HG02885 (cell line): Measurements from ENCODE around the gene ATP6V1G1.

Source experiments
- ATAC-seq: cut with Tn5 transposase; IDR thresholded peaks from one replicate; pipeline ENCODE4 v1.9.1; 2021; ENCODE audit warnings: mild to moderate bottlenecking; ENCODE audit not compliant: unreplicated experiment, poor library complexity

The ATP6V1G1 gene

DNA sequence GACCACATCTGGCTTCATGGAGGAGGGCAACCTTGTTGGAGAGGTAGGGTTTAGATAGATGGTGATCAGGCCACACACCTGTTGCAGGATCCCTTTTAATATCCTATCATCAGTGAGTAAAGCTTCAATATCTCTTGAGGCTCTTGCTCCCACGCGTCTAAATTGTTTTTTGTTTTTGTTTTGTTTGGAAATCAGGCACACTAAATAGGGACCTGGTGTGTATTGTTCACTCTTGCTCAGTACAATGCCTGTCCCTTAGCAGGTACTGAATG lies 20.9 kb downstream of the ATP6V1G1 start:
- ATAC-seq: no peak

DNA sequence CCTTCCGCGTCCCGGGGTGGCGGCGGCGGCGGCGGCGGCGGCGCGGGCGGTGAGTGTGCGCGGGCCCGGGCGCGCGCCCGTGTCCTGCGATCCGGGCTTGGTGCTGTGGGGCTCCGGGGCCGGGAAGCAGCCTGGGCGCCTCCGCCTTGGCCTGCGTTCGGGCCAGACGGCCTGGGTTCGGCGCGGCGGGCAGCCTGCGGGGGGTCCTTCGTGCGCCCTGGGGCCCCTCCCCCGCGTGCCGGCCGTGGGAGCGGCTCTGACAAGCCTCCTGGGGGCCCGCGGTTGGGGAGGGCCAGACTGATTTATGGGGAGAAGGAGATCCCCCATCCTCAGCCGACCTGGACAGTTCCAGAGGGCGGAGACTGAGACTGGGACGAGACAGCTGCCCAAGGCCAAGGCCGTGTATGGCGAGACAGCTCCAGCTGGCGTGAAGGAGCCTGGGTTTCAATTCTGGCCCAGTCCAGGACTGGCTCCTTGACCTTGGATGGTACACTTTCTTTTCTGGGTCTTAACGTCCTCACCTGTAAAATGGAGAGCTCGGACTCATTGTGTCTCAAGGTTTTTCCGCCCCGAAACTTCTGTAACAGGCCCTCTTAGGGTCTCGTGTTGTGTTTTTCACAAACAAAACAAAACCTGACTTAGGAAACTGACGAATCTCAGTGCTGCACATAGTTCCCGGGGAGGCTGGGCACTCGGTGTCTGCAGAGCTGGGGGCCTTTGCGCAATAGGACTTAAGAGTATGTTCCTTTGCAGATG lies 24.1 kb downstream of the ATP6V1G1 start:
- peak; percentile 42 for ATAC-seq

DNA sequence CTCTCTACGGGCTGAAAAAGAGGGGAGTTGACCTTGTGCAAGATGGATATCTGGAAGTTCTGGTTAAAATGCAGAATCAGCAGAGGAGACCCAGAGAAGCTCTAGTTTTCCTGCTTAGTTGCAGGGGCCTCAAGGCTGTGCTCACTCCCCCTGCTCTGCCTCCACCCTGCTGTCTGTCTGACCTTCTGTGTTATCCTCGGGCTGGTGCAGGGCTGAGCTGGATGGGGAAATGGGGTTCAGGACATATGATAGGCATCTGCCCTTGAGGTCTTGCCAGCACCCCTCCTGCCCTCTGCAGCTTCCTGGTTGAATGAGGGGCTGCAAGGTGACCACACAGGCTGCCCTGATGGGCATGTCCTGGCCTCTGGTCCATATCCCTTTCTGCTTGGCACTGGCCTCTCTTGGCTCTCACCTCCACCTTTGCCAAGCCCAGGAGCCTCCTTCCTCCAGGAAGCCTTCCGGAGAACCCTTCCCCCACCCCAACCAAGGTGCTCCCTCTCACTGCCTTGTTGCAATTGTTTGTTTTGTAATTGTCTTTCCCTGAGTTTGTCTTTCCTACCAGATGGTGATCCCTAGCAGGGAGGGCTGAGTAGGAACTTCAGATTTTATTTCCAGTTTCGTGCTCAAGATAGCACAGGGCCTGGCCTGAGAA lies 24.8 kb downstream of the ATP6V1G1 start:
- no peak for ATAC-seq

DNA sequence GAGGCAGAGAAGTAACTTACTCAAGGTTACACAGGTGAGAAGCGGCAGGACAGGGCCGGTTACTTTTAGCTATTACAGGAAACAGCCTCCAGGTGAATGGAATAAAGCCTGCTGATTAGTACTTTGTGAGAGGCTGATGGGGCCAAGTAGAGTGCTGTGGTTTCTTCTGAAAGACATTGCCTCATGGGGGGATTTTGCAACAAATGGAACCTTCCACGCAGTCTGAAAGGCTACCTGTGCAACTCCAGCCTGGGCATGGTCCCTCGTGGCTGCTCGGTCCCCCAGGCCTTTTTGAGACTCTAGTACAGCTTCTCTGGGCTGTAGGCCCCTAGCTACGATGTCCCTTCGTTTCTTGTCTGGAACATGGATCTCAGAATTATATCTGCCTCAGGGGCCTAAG lies 25.5 kb downstream of the ATP6V1G1 start:
- ATAC-seq: no peak

DNA sequence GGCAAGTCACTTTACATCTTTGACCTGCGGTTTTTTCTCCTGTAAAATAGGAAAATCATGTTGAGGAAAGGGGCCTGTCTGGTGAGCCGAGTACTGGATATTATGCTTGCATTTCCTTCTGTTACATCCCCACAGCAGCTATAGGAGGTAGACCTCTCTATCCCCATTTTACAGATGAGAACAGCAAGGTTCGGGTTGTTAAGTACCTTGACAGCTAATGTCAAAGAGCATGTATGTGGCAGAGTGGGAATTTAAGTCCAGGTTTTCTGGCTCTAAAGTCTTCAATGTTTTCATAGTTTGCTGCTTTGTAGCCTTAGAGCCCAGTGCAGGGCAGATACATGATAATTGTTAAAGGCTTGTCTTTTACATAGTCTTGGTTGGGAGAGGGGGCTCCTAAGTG lies 26.4 kb downstream of the ATP6V1G1 start:
- ATAC-seq: no peak

DNA sequence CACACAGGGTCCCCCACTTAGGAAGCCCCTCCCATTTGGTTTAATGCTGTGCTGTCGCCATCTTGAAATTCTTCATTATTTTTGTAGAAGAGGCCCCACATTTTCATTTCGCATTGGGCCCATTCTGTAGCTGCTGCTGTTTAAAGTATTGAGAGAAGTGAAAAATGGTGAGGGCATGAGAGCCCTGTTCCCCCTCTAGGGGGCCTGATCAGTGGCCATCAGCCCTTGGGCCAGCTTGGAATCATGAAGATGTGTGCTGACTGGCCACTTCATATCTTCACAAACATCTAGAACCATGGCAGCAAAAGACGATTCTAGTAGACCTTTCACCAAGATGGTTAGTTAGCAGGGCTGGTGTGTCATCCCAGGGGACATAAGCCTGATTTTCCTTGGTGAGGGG lies 26.8 kb downstream of the ATP6V1G1 start:
- no peak for ATAC-seq

DNA sequence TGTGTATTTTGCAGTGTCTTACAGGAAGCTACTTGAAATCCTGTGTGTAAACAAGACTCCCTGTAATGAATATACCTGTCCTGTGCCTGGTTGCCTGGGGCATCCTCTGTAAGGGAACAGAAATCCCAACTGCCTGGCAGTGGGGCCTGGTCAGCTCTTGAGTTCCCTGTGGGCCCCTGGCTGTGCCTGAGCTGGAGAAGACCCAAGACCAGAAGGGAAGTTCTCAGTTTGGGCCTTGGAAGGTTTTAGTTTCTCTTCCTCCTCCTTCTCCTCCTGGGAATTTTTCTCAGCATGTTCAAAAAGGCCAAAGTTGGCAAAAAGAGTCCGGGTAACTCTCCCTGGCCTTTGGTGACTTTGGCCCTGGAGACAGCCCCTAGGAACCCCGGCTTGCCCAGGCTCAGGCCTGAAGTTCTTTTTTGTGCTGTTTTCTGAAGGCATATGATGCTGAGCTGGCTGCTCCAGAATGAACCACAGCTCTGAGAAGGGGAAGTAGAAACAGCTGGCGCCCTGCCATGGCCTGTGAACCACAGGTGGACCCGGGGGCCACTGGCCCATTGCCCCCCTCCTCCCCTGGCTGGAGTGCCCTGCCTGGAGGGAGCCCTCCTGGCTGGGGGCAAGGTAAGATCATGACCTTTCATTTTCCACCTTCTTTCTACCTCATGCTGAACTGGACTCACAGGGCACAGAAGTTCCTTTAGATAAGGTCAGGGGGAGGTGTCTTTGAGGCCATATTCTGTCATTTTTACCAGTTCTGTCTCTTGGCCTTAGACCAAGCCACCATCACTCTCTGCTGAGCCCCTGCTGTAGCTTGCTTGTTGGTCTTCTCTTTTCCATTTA lies 29.3 kb downstream of the ATP6V1G1 start:
- ATAC-seq: peak; percentile 72

DNA sequence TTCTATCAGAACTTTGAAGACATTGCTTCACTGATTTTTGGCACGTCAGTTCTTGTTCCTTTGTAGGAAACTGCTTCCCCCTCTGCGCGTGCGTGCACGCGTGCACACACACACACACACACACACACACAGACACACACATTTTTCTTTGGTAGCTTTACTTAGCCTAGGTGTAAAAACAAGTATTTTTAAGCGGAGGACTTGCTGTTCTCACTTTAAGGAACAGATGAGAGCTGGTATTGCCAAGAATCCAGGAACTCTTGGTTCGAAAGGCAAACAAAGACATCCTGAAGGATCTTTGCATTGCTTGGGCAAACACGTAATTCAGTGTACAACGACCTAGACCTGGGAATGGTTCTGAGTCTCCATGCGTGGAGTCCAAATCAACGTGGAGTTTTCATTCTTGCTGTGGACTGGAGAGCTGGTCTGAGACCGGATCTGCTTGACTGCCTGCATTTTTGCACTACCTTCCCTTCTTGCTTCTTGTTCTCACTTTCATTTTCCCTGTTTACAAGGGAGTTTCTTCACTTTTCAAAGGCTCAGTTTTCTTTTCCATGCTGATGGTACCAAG lies 31.7 kb downstream of the ATP6V1G1 start:
- ATAC-seq: no peak

DNA sequence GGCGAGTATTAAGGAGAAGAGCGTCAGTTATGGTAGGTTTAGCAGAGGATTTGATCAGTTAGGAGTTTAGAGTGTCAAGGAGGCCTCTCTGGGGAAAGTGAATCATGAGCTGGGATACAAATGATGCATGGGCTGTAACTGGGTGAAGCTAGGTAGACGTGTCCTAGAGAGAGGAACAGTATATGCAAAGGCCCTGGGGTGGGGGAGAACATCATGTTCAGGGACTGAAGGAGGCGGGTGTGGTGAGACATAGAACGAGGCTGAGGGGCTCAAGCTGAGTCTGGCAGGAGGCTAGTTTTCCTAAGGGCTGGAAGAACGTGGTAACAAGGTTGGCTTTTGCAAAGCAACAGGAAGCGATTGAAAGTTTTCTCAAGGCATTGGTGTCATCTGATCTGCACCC lies 34.0 kb downstream of the ATP6V1G1 start:
- ATAC-seq: no peak

DNA sequence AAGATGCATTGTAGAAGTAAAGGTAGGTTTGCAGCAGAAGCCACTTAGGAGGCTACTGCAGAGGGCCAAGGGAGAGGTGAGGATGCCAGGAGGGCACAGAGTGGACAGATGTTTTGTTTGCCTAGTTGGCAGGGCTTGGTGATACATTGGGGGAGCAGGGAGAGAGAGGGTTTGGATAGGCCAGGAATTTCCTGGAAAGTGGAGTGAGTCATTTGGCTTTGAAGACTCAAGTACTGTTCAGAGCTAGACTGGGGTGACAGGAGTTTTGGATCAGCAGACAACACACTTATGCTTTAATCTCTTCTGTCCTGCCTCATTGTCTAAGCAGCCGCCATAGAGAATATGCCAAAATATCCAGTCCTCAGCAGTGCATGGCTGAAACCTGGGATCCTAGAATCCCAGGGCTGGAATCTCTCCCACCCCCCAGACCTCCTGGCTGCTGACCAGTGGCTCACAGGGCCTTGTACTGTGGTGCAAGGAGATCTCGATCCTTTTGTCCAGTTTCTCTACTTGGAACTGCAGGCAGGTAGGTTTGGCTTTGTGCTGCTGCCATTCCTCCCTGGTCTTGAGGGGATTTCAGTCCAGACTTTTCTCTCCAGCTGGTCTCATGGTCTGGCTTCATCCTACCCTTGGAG lies 34.5 kb downstream of the ATP6V1G1 start:
- ATAC-seq: no peak

DNA sequence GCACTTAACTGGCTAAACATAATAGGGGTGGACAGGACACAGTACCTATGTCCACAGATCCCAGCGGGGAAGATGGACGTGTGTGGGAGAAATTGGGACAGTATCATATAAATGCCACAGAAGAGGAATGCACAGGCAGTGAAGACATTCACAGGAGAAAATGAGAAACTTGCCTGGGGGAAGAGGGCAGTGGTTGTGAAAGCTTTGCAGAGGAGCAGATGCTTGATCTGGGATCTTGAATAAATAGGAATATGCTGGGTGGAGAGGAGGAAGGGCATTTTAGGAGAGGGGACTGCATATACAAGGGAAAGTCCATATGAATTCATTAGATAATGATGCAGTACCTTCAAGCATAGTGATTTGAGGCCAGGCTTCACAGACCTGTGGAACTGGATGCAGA lies 37.1 kb downstream of the ATP6V1G1 start:
- no peak for ATAC-seq

DNA sequence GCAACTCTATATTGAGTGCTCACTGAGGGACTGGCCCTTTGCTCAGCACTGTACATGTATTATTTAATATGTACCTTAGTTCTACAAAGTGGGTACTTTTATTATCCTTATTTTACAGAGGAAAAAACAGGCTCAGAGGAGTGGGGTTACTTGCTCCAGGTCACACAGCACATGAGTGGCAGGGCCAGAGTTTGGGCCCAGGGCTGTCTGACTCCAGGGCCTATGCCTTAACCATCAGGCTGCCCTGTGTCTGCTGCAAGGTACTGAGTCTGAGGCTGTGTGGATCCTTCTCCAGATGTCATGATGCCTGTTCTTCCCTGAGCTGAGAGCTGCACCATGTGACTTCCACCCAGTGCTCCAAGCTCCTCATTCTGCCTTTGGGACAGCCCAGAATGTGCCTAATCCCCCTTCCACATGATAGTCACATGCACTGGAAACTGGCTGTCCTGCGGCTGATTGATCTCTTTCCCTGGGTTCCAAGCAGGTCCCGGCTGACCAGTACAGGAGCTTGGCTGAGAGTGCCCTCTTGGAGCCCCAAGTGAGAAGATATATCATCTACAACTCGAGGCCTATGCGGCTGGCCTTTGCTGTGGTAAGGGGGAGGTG lies 38.9 kb downstream of the ATP6V1G1 start:
- no peak for ATAC-seq

DNA sequence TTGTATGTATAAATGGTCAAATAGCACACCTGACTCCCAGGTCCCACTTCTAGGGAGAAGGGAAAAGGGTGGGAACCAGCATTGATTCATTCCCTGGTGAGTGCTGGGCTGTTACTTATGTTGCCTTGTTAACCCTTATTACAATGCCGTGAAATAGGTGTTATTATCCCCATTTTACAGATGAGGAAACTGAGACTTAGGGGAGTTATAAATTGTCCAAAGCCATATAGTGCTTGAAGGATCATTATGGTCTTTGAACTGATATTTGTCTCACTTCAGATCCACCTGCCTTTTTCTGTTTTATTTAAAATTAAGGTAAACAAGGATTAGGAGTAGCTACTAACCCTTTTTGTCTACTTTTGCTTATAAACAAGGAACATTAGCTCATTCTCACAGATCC lies 40.0 kb downstream of the ATP6V1G1 start:
- no peak for ATAC-seq

DNA sequence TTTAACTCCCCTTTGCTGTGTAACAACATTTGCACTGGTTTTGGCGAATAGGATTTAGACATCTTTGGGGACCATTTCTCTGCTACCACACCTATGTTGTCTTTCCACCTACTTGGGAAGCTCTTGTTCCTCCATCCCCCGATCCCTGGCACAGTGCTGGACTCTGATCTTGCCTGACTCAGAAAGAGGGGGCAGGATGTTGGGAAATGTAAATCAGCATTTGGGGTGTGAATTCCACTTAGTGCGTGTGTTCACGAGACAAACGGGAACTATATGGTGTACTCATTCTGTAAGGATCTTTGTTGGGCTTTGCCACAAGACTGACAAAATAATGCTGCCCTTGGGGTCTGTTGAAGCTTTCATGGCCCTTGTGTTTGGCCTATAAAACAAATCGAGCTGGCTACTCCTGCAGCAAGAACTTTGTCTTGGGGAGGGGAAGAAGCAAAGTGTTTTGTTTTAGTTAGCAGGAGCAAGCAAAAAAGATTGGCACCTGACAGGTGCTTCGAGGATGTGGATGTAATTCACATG lies 42.1 kb downstream of the ATP6V1G1 start:
- ATAC-seq: no peak

DNA sequence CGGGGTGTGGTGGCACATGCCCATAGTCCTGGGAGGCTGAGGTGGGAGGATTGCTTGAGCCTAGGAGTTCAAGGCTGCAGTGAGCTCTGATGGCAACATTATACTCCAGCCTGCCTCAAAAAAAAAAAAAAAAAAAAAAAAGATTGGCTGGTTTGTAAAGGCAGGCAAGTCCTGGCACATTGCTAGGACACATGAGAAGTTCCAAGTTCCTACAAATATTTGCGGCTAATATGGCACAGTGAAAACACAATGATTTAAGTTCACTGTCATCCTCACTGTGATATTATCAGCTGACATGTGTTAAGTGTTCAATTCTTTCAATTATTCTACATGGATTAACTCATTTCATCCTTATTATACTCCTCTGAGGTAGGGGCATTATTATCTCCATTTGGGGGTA lies 43.6 kb downstream of the ATP6V1G1 start:
- no peak for ATAC-seq

DNA sequence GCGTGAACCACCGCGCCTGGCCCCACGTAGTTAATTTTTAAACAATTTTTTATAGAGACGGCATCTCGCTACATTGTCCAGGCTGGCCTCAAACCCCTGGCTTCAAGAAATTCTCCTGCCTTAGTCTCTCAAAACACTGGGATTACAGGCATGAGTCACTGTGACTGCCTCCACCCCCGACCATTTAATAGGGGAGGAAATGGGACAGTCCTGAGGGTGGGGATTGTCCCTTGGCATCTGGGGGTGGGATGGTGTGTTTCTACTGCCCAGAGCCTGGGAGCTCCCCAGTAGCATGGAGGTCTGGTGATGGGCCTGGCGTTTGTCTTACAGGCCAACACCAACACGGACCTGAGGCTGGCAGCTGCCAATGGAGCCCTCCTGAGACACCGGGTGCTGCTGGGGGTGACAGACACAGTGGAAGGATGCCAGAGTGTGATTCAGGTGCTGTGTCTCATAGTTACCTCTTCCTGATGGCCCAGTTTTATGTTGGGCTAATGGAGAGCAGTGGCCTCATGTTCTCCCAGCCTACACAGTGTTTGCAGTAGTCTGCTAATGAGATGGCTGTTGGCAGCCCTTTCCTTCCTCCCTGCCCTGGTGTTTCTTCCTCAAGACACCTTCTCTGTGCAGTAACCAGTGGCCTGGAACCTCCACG lies 46.0 kb downstream of the ATP6V1G1 start:
- no peak for ATAC-seq

DNA sequence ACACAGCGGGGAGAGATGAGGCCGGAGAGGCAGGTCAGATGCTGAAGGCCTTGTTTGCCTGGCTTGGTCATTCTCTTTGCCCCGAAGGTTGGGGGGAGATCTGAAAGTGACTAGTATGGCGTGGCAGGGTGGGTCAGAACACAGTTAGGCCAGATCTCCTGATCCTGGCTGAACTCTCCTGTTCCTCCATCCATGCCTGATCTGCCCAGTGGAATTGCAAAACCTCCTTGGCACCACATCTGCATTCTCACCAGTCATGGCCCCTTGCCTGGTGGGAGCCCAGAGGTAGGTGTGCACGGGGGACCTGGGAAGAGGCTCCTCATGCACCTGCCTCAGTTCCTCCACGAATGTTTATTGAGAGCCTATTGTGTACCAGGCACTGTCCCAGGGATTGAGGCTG lies 46.8 kb downstream of the ATP6V1G1 start:
- no peak for ATAC-seq

DNA sequence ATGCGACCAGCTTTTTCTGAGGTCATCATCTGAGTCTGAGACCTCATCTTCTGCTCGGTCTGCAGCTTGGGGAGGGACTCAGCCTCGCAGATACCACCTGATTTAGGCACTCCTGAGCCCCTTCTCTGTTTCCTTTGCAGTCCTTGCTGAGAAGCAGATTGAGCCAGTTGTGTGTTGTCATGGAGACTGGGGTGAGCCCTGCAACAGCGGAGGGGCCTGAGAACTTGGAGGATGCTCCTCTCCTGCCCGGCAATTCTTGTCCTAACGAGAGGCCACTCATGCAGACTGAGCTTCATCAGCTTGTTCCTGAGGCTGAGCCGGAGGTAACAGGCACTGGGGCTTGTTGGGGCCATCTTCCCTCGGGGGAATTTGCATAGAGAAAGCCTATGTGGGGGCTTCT lies 50.8 kb downstream of the ATP6V1G1 start:
- ATAC-seq: no peak

DNA sequence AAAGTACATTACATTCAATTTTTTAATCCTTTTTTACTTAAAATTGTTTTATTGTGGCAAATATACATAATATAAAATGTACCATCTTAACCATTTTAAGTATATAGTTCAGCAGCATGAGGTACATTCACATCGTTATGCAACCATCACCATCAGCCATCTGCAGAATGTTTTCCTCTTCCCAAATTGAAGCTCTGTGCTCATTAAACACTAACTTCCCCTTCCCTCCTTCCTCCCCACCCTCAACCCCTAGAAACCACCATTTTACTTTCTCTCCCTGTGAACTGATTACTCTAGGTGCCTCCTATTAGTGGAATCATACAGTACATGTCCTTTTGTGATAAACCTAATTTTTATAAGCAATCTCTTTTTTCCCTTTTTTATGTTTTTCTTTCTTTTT lies 54.4 kb downstream of the ATP6V1G1 start:
- ATAC-seq: no peak

DNA sequence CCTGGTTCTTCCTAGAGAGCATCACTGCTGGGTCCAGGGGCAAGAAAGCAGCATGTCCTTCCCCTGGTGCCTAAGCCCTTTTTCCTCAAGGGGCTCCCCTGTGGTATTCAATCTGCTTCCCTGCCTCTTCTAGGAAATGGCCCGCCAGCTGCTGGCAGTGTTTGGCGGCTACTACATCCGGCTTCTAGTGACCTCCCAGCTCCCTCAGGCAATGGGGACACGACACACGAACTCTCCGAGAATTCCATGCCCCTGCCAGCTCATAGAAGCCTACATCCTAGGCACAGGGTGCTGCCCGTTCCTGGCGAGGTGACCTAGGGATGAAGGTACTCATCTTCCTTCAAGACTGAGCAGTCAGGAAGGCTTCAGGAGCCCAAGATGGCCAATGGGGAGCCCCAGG lies 55.4 kb downstream of the ATP6V1G1 start:
- no peak for ATAC-seq
